ENCODE data around the gene DSN1. TPM values are rescaled to one million over a fixed set of nuclear protein-coding genes. Genes with fewer than 3 reads are reported as not detected.

Gene DSN1
- polyA plus RNA-seq, 1 of the 3 experiments (the other 2 are of a cell fraction): 7.3 TPM

DNA sequence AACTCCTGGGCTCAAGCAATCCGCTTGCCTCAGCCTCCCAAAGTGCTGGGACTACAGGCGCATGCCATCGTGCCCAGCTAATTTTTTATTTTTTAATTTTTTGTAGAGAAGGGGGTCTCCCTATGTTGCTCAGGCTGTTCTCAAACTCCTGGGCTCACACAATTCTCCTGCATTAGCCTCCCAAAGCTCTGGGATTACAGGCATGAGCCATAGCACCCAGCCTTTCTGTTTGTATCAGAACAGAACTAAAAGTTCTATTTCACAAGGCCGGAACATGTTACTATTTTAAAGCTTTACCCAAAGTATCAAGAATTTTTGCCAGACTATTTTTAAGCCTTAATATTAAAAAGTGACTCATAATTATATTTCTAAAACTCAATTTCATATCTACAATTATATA, 70.0 kb downstream of the DSN1 start:
- Histone ChIP-seq H2AFZ (ENCODE audit: low read depth) (no peak overlapping the region), H3K79me2 (ENCODE audit: insufficient read depth) (no peaks in the 10 kb centered on the region), H3K9me3 (no peaks in the 10 kb centered on the region), H3K9ac (no peak overlapping the region), H3K4me1 (ENCODE audit: control insufficient read depth in 1 of 2, insufficient read depth in 2 of 2, low read depth in 1 of 2, low read length in 1 of 2) (no peaks in the 10 kb centered on the region), H3F3A (replicated peaks; ENCODE audit: insufficient read depth) (no peaks in the 10 kb centered on the region), H3K36me3 (replicated peaks in 1 of 2; ENCODE audit: control insufficient read depth in 1 of 2, insufficient read depth in 2 of 2, low read length in 1 of 2) (no peaks in the 10 kb centered on the region), H3K27ac (ENCODE audit: low read depth in 2 of 2, low read length in 1 of 2) (no peak overlapping the region), H3K4me3 (ENCODE audit: low read depth in 2 of 2, low read length in 1 of 2) (no peak overlapping the region), H3K4me2 (no peak overlapping the region), H3K27me3 (ENCODE audit: insufficient read depth) (no peaks in the 10 kb centered on the region), H4K20me1 (ENCODE audit: insufficient read depth) (no peaks in the 10 kb centered on the region), H3K9me2 (no peaks in the 10 kb centered on the region)
- 97% methylated on average over 4 of the region's 4 CpGs for WGBS (ENCODE audit: low lambda C conversion rate)
- ChIA-PET CTCF (no interaction called here), POLR2A (no interaction called here)
- TF ChIP-seq CHD2 (IDR thresholded peaks at IDR 0.05; ENCODE audit: low read length, partially characterized antibody) (no peak), FOXM1 (IDR thresholded peaks at IDR 0.05; ENCODE audit: low read depth) (no peak), TAF1 (IDR thresholded peaks at IDR 0.05; ENCODE audit: borderline replicate concordance, low read depth, low read length) (no peak), REST (IDR thresholded peaks at IDR 0.05; ENCODE audit: low read depth, low read length) (no peak), RCOR1 (IDR thresholded peaks at IDR 0.05; ENCODE audit: low read length) (no peak), NFIC (IDR thresholded peaks at IDR 0.05; ENCODE audit: borderline replicate concordance) (no peak), RFX5 (IDR thresholded peaks at IDR 0.05; ENCODE audit: low read length) (no peak), IRF3 (IDR thresholded peaks at IDR 0.05; ENCODE audit: low read depth, low read length) (no peak), NRF1 (IDR thresholded peaks at IDR 0.05; ENCODE audit: low read depth, low read length) (no peak), SIN3A (IDR thresholded peaks at IDR 0.05; ENCODE audit: borderline replicate concordance, low read depth, low read length) (no peak), RXRA (IDR thresholded peaks at IDR 0.05; ENCODE audit: borderline replicate concordance, low read depth) (no peak), TEAD4 (IDR thresholded peaks at IDR 0.05; ENCODE audit: borderline replicate concordance, insufficient read depth) (no peak), TCF12 (IDR thresholded peaks at IDR 0.05) (no peak), FOSL2 (IDR thresholded peaks at IDR 0.05; ENCODE audit: borderline replicate concordance, low read depth) (no peak), POLR2AphosphoS5 (IDR thresholded peaks at IDR 0.05; ENCODE audit: low read depth, low read length) (no peak)
- TF ChIP-seq, protein P1, sequence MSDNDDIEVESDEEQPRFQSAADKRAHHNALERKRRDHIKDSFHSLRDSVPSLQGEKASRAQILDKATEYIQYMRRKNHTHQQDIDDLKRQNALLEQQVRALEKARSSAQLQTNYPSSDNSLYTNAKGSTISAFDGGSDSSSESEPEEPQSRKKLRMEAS (IDR thresholded peaks at IDR 0.05; ENCODE audit: low read depth): no peak
- TF ChIP-seq, protein P2, sequence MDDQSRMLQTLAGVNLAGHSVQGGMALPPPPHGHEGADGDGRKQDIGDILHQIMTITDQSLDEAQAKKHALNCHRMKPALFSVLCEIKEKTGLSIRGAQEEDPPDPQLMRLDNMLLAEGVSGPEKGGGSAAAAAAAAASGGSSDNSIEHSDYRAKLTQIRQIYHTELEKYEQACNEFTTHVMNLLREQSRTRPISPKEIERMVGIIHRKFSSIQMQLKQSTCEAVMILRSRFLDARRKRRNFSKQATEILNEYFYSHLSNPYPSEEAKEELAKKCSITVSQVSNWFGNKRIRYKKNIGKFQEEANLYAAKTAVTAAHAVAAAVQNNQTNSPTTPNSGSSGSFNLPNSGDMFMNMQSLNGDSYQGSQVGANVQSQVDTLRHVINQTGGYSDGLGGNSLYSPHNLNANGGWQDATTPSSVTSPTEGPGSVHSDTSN (IDR thresholded peaks at IDR 0.05): no peak
- DNase-seq: no peak

Other genes with a start within 250 kb of the DSN1 start
- not detected in 2 replicates for gene MYL9, start 232.2 kb downstream of the DSN1 start, polyA plus RNA-seq (2012; rRNA removed)
- gene TGIF2, start 200.2 kb downstream of the DSN1 start, polyA plus RNA-seq (2012; rRNA removed): 10.3 and 10.8 TPM in 2 replicates
- gene RAB5IF, start 168.0 kb downstream of the DSN1 start, polyA plus RNA-seq (2012; rRNA removed): 91.1 and 108 TPM in 2 replicates
- gene SLA2, start 127.6 kb downstream of the DSN1 start, polyA plus RNA-seq (2012; rRNA removed): 0.03 TPM in 1 of 2 replicates, not detected in the other
- 20.5 and 25.4 TPM in 2 replicates for gene NDRG3, start 27.7 kb downstream of the DSN1 start, polyA plus RNA-seq (2012; rRNA removed)
- gene TLDC2, start 102.4 kb upstream of the DSN1 start, polyA plus RNA-seq (2012; rRNA removed): 0.02 and 0.08 TPM in 2 replicates
- 5.9 and 7.2 TPM in 2 replicates for gene SAMHD1, start 177.9 kb upstream of the DSN1 start, polyA plus RNA-seq (2012; rRNA removed)